Activated T-cell treated with anti-CD3 and anti-CD28 coated beads, Interleukin-2, amount 50 U/mL, for 4 hours (primary cell): Measurements from ENCODE around the gene FATE1. TPM values are rescaled to one million over a fixed set of nuclear protein-coding genes. Genes with fewer than 3 reads are reported as not detected.

Experiments
- ATAC-seq, 2 donors: fragments of 200-7000 bp; cut with Tn5 transposase; one replicate each; pipeline ENCODE4 v1.10.0; 2021
- DNase-seq: peaks from one replicate; pipeline ENCODE4 v3.0.0-alpha.2; 2020
- H3K27me3 Mint-ChIP-seq: one replicate; pipeline ENCODE4 v1.8.0; 2021; ENCODE audit warnings: low read depth, mixed read lengths
- H3K36me3 Mint-ChIP-seq: one replicate; pipeline ENCODE4 v1.8.0; 2022; ENCODE audit warnings: mixed read lengths; ENCODE audit not compliant: insufficient read depth
- H3K4me1 Mint-ChIP-seq: one replicate; pipeline ENCODE4 v1.8.0; 2021; ENCODE audit warnings: low read depth, mixed read lengths
- H3K4me3 Mint-ChIP-seq: one replicate; pipeline ENCODE4 v1.8.0; 2021; ENCODE audit warnings: mild to moderate bottlenecking, moderate library complexity, mixed read lengths
- H3K9me3 Mint-ChIP-seq: one replicate; pipeline ENCODE4 v1.8.0; 2021; ENCODE audit warnings: mixed read lengths
- total RNA-seq, 3 donors: library from RNA; stranded (reverse); gene quantifications; one replicate each; pipeline ENCODE4 v1.2.1, GENCODE V29; 2021

The FATE1 gene
- total RNA-seq, 3 donors from 2014 or later, result not detected

- DNase-seq, result no peak
- no peak overlapping the region for H3K4me3 Mint-ChIP-seq
- no peaks in the 10 kb centered on the region for H3K4me1 Mint-ChIP-seq
- H3K36me3 Mint-ChIP-seq, result no peaks in the 10 kb centered on the region
- no peaks in the 10 kb centered on the region for H3K9me3 Mint-ChIP-seq
- no peak for ATAC-seq
- H3K27me3 Mint-ChIP-seq, result peaks cover 15% of the 10 kb centered on the region
These were observed 16.1 kb upstream of the FATE1 start for GRCh38 chrX:151699746-151700145.

GRCh38 chrX:151700581-151700980 is 15.3 kb upstream of the FATE1 start:
- H3K9me3 Mint-ChIP-seq, result no peaks in the 10 kb centered on the region
- ATAC-seq, result no peak
- H3K4me3 Mint-ChIP-seq, result no peak overlapping the region
- no peak for DNase-seq
- H3K4me1 Mint-ChIP-seq, result no peaks in the 10 kb centered on the region
- H3K27me3 Mint-ChIP-seq, result peaks cover 14% of the 10 kb centered on the region
- H3K36me3 Mint-ChIP-seq, result no peaks in the 10 kb centered on the region

- no peaks in the 10 kb centered on the region for H3K36me3 Mint-ChIP-seq
- DNase-seq (no peak), ATAC-seq (no peak)
- H3K4me1 Mint-ChIP-seq, result no peaks in the 10 kb centered on the region
- peaks cover 10% of the 10 kb centered on the region for H3K27me3 Mint-ChIP-seq
- no peak overlapping the region for H3K4me3 Mint-ChIP-seq
- H3K9me3 Mint-ChIP-seq, result no peaks in the 10 kb centered on the region
These were observed 14.8 kb upstream of the FATE1 start for GRCh38 chrX:151701071-151701470.

GRCh38 chrX:151701531-151701930 is 14.3 kb upstream of the FATE1 start:
- Mint-ChIP-seq H3K4me1 (no peaks in the 10 kb centered on the region), H3K36me3 (no peaks in the 10 kb centered on the region), H3K4me3 (no peak overlapping the region), H3K27me3 (peaks cover 7% of the 10 kb centered on the region), H3K9me3 (no peaks in the 10 kb centered on the region)
- ATAC-seq (no peak), DNase-seq (no peak)

- DNase-seq (no peak), ATAC-seq (no peak)
- H3K9me3 Mint-ChIP-seq, result no peaks in the 10 kb centered on the region
- no peaks in the 10 kb centered on the region for H3K36me3 Mint-ChIP-seq
- H3K4me3 Mint-ChIP-seq, result no peak overlapping the region
- no peaks in the 10 kb centered on the region for H3K4me1 Mint-ChIP-seq
- peaks cover 6% of the 10 kb centered on the region for H3K27me3 Mint-ChIP-seq
These were observed 13.7 kb upstream of the FATE1 start for GRCh38 chrX:151702026-151702714.

- H3K27me3 Mint-ChIP-seq, result peaks cover 4% of the 10 kb centered on the region
- H3K4me1 Mint-ChIP-seq, result no peaks in the 10 kb centered on the region
- H3K36me3 Mint-ChIP-seq, result no peaks in the 10 kb centered on the region
- ATAC-seq (no peak), DNase-seq (no peak)
- H3K9me3 Mint-ChIP-seq, result no peaks in the 10 kb centered on the region
- H3K4me3 Mint-ChIP-seq, result no peak overlapping the region
These were observed 13.0 kb upstream of the FATE1 start for GRCh38 chrX:151702741-151703340.

- ATAC-seq, result no peak
- H3K9me3 Mint-ChIP-seq, result no peaks in the 10 kb centered on the region
- peaks cover 3% of the 10 kb centered on the region for H3K27me3 Mint-ChIP-seq
- no peaks in the 10 kb centered on the region for H3K36me3 Mint-ChIP-seq
- H3K4me3 Mint-ChIP-seq, result no peak overlapping the region
- H3K4me1 Mint-ChIP-seq, result no peaks in the 10 kb centered on the region
- no peak for DNase-seq
These were observed 12.3 kb upstream of the FATE1 start for GRCh38 chrX:151703487-151703886.

- H3K4me3 Mint-ChIP-seq, result no peak overlapping the region
- no peaks in the 10 kb centered on the region for H3K9me3 Mint-ChIP-seq
- H3K4me1 Mint-ChIP-seq, result no peaks in the 10 kb centered on the region
- no peaks in the 10 kb centered on the region for H3K36me3 Mint-ChIP-seq
- ATAC-seq (no peak), DNase-seq (no peak)
- peaks cover 3% of the 10 kb centered on the region for H3K27me3 Mint-ChIP-seq
These were observed 11.7 kb upstream of the FATE1 start for GRCh38 chrX:151704041-151704663.

- no peaks in the 10 kb centered on the region for H3K4me1 Mint-ChIP-seq
- no peak overlapping the region for H3K4me3 Mint-ChIP-seq
These were observed 7.0 kb upstream of the FATE1 start for GRCh38 chrX:151708821-151709220.

GRCh38 chrX:151710457-151710856 is 5.4 kb upstream of the FATE1 start:
- Mint-ChIP-seq H3K9me3 (no peaks in the 10 kb centered on the region), H3K4me3 (no peak overlapping the region), H3K36me3 (no peaks in the 10 kb centered on the region), H3K4me1 (no peaks in the 10 kb centered on the region), H3K27me3 (peaks cover 5% of the 10 kb centered on the region)
- DNase-seq (no peak), ATAC-seq (no peak)

More at GRCh38 chrX:151708821-151709220, 7.0 kb upstream of the FATE1 start:
- DNase-seq (no peak), ATAC-seq (no peak)
- no peaks in the 10 kb centered on the region for H3K36me3 Mint-ChIP-seq
- peaks cover 5% of the 10 kb centered on the region for H3K27me3 Mint-ChIP-seq
- no peaks in the 10 kb centered on the region for H3K9me3 Mint-ChIP-seq

GRCh38 chrX:151711154-151711553 is 4.7 kb upstream of the FATE1 start:
- no peaks in the 10 kb centered on the region for H3K36me3 Mint-ChIP-seq
- H3K4me3 Mint-ChIP-seq, result no peak overlapping the region
- H3K4me1 Mint-ChIP-seq, result no peaks in the 10 kb centered on the region
- no peak for DNase-seq
- ATAC-seq, result no peak
- H3K27me3 Mint-ChIP-seq, result peaks cover 5% of the 10 kb centered on the region
- no peaks in the 10 kb centered on the region for H3K9me3 Mint-ChIP-seq

- no peak for ATAC-seq
- Mint-ChIP-seq H3K9me3 (no peaks in the 10 kb centered on the region), H3K36me3 (no peaks in the 10 kb centered on the region), H3K4me1 (no peaks in the 10 kb centered on the region), H3K27me3 (peaks cover 5% of the 10 kb centered on the region), H3K4me3 (no peak overlapping the region)
- DNase-seq, result no peak
These were observed 4.0 kb upstream of the FATE1 start for GRCh38 chrX:151711787-151712186.

GRCh38 chrX:151712253-151712652 is 3.6 kb upstream of the FATE1 start:
- no peaks in the 10 kb centered on the region for H3K36me3 Mint-ChIP-seq
- H3K4me3 Mint-ChIP-seq, result no peak overlapping the region
- no peak for ATAC-seq

GRCh38 chrX:151713849-151714248 is 2.0 kb upstream of the FATE1 start:
- DNase-seq (no peak), ATAC-seq (no peak)
- Mint-ChIP-seq H3K4me1 (no peaks in the 10 kb centered on the region), H3K36me3 (no peaks in the 10 kb centered on the region), H3K4me3 (no peak overlapping the region), H3K9me3 (no peaks in the 10 kb centered on the region), H3K27me3 (peaks cover 6% of the 10 kb centered on the region)

More at GRCh38 chrX:151712253-151712652, 3.6 kb upstream of the FATE1 start:
- Mint-ChIP-seq H3K27me3 (peaks cover 7% of the 10 kb centered on the region), H3K9me3 (no peaks in the 10 kb centered on the region), H3K4me1 (no peaks in the 10 kb centered on the region)
- no peak for DNase-seq

- ATAC-seq (no peak), DNase-seq (no peak)
- H3K36me3 Mint-ChIP-seq, result no peaks in the 10 kb centered on the region
- no peak overlapping the region for H3K4me3 Mint-ChIP-seq
- H3K9me3 Mint-ChIP-seq, result no peaks in the 10 kb centered on the region
- H3K27me3 Mint-ChIP-seq, result peaks cover 6% of the 10 kb centered on the region
- H3K4me1 Mint-ChIP-seq, result no peaks in the 10 kb centered on the region
These were observed 1.5 kb upstream of the FATE1 start for GRCh38 chrX:151714362-151714761.
